ENCODE results near the gene EEF1B2.
"Not testable (repeated sequence)": the region's sequence is repeated elsewhere in the genome, so short reads cannot be mapped to it uniquely, and the experiment has no call there.

EEF1B2 gene

DNA sequence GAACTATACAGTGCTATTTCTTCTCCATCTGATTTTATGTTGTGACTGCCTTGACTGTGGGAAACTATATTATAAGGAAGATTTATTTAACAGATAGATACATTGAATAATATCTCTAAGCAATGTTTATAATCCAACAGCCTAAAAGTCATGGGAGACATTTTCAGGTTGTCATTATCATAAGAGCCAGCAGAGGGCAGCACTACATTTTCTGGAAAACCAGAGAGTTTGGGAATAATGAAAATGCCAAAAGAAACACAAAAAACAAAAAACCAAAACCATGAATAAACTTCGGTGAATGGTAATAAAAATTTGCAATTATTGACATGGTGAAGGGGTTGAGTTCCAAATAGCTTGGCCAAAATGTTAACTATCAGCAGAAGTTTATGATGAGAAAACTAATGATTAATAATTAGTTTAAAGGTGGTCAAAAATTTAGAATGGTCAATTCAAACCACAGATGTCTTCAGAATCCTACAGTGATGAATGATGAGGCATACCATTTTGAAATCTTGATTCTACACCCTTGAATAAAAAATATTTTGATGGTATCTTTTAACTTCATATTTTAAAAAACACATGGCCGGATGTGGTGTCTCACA is 4.7 kb downstream of the EEF1B2 start:
- DNase-seq (ENCODE audit: low read depth): no peak

DNA sequence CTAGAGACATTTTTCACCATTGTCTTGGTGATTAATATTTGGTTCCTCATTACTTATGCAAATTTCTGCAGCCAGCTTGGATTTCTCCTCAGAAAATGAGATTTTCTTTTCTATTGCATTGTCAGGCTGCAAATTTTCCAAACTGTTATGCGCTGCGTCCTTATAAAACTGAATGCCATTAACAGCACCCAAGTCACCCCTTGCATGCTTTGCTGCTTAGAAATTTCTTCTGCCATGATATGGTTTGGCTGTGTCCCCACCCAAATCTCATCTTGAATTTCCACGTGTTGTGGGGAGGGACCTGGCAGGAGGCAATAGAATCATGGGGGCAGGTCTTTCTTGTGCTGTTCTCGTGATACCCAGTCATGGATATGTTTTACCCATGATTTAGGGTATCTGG is 8.5 kb downstream of the EEF1B2 start:
- DNase-seq (ENCODE audit: low read depth): not testable (repeated sequence)

DNA sequence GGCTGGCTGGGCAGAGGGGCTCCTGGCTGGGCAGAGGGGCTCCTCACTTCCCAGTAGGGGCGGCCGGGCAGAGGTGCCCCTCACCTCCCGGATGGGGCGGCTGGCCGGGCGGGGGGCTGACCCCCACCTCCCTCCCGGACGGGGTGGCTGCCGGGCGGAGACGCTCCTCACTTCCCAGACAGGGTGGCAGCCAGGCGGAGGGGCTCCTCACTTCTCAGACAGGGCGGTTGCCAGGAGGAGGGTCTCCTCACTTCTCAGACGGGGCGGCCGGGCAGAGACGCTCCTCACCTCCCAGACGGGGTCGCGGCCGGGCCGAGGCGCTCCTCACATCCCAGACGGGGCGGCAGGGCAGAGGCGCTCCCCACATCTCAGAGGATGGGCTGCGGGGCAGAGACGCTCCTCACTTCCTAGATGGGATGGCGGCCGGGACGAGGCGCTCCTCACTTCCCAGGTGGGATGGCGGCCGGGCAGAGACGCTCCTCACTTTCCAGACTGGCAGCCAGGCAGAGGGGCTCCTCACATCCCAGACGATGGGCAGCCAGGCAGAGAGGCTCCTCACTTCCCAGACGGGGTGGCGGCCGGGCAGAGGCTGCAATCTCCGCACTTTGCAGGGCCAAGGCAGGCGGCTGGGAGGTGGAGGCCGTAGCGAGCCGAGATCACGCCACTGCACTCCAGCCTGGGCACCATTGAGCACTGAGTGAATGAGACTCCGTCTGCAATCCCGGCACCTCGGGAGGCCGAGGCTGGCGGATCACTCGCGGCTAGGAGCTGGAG is 12.1 kb downstream of the EEF1B2 start:
- DNase-seq (ENCODE audit: low read depth): not testable (repeated sequence)

DNA sequence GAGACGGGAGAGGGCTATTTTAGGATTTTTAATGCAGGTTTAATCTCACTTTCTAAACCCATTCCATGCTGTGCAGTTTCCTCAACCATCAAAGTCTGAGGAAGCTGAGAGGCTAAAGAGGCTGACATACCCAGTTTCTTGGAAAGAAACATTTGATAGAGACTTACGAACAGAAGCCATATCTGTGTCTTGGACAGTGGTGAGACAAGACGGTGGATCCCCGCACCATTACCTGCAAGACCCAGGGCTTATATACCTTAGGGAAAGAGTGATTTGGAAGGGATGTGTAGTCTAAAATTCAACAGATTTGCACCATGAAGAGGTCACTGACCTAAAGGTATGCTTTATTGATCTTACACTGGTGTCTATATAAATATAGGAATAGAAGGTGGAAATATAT is 13.5 kb downstream of the EEF1B2 start:
- no peak for DNase-seq (ENCODE audit: low read depth)

DNA sequence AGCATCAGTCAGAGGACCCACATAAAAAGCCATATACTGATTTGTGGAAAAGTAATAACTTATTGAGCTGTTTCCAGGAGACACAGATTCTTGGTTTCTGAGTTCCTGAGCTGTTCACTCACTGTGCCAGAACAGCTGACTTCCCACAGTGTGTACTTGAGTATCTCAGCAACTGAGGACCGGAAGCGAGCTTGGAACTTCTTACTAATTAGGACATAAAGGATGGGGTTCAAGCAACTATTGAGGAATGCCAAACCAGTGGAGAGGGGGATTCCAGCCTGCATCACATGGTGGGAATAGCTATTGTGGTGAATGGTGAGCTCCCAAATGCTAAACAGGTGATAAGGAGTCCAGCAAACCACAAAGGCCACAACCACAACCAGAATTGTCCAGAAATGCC is 16.4 kb downstream of the EEF1B2 start:
- DNase-seq (ENCODE audit: low read depth): no peak

DNA sequence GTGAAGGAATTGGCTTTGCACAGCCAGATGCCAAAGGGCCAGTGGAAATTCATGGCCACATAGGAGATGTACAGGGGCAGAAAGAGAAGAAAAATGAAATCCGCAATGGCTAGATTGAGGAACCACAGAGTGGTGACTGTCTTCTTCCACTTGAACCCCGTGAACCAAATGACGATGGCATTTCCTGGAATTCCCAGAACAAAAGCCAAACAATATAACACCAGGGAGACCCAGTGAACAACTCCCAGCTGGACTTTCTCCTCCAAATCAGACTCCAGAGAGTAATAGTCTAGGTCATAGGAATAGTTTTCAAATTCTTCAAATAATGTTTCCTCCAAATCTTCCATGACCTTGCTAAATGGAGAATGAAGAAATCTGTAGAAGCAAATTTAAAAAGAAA is 17.2 kb downstream of the EEF1B2 start:
- DNase-seq (ENCODE audit: low read depth): no peak

DNA sequence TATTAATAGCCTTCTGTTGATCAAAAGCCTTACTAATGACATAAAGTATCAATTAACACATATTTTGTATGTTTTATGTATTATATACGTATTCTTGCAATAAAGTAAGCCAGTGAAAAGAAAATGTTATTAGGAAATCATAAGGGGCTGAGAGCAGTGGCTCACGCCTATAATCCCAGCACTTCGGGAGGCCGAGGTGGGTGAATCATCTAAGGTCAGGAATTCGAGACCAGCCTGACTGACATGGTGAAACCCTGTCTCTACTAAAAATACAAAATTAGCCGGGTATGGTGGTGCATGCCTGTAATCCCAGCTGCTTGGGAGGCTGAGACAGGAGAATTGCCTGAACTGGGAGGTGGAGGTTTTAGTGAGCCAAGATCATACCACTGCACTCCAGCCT is 21.8 kb downstream of the EEF1B2 start:
- DNase-seq (ENCODE audit: low read depth): not testable (repeated sequence)

DNA sequence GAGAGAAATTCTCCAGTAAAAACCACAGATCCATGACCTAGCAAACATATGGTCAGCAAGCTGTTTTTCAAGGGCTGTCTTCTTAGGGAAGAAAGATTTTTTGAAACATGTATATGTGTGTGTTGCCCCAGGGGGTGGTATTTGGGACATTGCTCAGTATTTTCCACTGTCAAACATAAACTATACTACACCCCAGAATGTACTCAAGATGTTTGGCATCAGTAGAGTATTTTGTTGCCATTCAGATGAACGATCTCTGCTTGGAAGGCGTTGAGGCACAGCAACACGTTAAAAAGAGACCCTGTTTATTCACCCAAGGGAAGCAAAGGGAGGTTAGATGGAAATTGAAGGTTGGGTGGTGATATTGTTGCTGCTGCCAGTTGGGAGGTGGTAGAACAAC is 30.0 kb downstream of the EEF1B2 start:
- no peak for DNase-seq (ENCODE audit: low read depth)

DNA sequence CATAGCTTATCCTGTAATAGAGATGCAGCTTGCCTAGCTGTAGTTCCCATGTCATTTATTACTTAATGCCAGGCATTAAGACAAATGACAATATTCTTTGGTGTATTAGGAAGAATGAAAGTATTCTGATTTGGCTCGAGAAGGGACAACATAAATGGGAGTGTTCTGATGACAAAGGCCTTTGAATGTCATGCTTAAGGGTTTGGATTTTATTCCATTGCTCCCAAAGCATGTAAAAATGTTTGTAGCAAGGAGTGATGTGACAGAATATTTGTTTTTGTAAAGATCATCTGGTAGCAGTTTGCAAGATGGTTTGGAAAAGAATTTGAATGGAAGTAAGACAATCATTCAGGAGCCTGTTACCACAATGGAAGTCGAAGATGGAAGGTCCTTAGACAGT is 30.4 kb downstream of the EEF1B2 start:
- no peak for DNase-seq (ENCODE audit: low read depth)

DNA sequence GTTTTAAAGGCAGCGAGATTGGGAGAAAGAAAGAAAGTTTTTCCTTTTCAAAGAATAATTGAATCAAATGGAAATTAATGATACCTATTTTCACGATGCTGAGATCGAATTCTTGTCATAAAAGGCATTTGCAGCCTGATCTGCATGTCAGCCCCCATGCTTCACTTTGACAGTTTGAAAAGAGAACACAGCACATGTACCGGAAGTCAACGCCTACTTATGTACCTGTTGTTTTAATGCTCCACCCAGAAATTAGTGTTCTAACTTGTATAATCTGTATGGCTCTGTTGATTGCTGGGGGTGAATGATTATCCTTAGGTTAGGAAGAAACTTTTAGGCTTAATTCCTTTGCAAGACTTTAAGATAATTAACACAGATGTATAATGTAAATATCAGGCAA is 31.0 kb downstream of the EEF1B2 start:
- no peak for DNase-seq (ENCODE audit: low read depth)

DNA sequence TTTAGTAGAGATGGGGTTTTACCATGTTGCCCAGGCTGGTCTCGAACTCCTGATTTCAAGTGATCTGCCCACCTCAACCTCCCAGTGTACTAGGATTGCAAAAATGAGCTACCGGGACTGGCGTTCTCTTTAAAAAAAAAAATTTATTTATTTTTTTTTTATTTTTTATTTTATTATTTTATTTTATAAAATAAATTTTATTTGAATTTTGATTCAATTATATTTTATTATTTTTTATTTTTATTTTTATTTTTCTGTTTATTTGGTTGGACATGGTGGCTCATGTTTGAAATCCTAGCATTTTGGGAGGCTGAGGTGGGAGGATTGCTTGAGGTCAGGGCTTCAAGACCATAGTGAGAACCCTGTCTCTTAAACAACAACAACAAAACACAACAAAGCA is 32.5 kb downstream of the EEF1B2 start:
- no peak for DNase-seq (ENCODE audit: low read depth)

DNA sequence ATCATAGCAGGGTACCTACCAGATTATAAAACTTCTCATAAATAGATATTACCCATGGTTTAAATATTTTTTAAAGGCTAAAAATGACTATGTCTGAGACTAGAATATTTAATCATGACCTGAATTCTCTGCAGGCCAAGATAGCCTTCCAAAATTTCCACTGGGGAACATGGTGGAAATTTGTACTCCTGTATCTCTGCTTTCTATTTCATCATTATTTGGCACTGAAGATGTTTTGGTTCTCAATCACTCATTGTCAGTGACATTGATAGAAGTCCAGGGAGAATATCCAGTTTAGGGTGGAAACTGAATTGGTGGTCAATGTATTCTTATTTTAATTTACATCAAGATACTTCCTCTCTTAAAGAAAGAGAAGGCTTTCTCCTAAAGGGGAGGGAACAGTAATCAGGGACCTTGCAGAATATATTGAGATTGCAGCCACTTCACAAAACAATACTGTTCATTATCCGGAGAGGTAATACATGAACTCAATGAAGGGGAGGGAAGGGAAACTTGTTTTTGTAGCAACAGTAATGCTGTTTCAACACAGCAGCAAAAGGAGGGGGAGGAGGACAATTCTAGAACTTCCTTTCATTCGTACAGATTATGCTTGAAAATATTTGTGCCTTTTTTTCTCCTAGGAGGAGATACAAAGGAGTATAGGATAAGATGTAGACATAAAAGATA is 34.1 kb downstream of the EEF1B2 start:
- DNase-seq (ENCODE audit: low read depth): no peak

DNA sequence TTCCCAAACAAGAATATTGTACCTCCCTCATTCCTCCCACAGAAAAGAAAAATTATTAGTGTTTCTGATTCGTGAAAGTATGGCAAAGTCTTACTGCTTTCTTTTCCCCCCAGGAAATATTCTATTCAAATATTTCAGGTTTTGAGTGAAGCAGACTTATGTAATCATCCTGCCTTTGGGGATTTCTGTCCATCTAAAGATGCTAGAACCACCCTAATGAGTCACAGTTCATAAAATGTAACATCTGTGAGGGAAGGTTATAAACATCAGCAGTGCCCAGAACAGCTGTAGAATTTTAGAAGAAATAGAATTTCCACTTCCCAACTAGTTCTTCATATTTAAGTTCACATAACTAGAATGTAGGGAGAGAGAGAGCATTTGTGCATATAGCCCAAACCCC is 39.0 kb downstream of the EEF1B2 start:
- no peak for DNase-seq (ENCODE audit: low read depth)

DNA sequence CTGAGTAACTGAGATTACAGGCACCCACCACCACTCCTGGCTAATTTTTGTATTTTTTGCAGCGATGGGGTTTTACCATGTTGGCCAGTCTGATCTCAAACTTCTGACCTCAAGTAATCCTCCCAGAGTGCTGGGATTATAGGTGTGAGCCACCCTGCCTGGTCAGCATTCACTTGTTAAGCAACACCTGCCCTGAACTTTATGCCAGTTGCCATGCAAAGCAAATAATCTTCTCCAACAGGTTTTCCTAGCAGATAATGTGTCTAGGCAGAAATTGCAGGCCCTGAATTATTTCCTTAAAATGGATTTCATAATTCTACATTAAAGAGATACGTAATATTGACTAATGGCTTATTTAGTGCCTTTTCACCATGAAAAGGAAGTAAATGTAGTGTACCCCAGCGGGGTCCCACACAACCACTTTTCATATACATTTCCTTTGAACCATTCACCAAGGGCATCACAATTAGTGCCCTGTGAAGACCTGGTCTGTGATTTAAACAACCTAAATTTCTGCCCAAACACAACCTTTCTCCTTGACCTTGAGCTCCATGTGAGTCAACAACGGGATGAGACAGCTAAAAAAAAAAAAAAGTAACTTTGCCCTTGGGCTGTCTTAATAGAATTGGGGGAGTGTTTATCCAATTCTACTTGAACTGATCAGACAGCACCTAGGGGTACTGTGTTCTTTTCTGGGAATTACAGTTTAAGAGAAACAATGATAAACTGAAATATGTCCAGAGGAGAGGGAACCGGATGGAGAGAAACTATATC is 41.6 kb downstream of the EEF1B2 start:
- DNase-seq (ENCODE audit: low read depth): no peak

DNA sequence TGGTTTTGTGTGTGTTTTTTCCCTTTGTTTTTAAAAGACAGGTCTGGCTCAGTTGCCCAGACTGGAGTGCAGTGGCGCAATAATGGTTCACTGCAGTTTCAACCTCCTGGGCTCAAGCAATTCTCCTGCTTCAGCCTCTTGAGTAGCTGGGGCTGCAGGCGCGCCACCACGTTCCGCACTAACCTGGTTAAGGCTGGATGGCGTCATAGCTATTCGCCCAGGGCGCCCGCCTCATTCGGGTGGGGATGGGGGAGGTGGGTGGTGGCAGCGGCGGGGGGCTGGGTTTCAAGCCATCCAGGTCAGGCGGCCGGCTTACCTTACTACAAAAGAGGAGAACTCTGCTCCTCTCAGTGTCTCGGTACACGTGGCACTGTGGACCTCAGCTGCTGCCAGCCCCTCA is 42.8 kb downstream of the EEF1B2 start:
- DNase-seq (ENCODE audit: low read depth): no peak

DNA sequence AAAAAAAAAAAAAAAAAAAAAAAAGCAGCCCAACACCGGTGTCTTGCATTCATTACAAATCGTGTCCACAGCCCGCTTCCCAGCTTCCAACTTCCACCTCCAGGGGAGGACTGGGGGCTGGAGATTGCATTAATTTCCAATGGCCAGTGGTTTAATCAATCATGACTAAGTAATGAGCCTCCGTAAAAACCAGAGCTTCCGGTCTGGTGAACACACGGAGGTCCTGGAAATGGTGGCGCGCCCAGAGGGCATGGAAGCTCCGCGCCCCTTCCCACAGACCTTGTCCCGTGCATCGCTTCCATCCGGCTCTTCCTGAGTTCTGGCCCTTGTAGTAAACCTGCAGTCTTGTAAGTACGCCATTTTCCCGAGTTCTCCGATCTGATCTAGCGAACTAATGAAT is 43.6 kb downstream of the EEF1B2 start:
- no peak for DNase-seq (ENCODE audit: low read depth)

DNA sequence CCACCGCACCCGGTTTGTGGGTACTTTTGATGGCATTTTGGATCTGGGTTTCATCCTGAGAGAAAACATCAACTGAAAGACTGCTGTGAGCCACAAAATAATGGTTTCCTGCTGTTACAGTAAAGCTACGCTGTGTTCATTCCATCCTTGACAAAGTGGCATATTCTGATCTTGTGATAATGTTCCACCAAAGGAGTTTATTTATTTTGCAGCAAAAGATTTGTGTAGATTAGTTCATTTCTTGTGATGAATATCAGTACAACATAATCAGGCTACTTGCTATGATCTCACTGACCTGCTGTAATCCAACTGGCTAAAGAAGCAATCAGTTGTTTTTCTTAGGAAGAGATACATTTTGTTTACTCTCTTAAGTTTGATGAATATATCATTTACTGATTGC is 45.0 kb downstream of the EEF1B2 start:
- DNase-seq (ENCODE audit: low read depth): no peak

DNA sequence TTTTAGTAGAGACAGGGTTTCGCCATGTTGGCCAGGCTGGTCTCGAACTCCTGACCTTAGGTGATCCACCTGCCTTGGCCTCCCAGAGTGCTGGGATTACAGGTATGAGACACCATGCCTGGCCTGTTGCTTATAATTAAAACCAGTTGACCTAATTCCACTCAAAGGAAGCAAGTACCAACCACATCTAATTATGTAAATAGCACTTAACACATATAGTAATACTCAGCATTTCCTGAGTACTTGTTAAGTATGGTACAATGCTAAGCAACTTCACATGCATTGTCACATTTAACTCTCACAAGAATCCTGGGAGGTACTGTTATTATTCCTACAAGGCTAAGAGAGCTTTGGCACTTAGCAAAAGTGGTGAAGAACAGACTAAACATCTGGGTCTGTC is 47.6 kb downstream of the EEF1B2 start:
- not testable (repeated sequence) for DNase-seq (ENCODE audit: low read depth)

DNA sequence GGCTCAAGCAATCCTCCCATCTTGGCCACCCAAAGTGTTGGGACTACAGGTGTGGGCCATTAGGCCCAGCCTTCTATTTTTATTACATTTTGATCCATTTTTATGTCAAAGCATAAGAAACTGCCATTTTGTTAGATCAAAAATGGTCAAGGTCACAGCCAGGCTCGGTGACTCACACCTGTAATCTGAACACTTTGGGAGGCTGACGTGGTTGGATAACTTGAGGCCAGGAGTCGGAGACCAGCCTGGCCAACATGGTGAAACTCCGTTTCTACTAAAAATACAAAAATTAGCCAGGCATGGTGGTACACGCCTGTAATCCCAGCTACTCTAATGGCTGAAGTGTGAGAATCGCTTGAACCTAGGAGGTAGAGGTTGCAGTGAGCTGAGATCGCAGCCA is 49.2 kb downstream of the EEF1B2 start:
- no peak for DNase-seq (ENCODE audit: low read depth)

DNA sequence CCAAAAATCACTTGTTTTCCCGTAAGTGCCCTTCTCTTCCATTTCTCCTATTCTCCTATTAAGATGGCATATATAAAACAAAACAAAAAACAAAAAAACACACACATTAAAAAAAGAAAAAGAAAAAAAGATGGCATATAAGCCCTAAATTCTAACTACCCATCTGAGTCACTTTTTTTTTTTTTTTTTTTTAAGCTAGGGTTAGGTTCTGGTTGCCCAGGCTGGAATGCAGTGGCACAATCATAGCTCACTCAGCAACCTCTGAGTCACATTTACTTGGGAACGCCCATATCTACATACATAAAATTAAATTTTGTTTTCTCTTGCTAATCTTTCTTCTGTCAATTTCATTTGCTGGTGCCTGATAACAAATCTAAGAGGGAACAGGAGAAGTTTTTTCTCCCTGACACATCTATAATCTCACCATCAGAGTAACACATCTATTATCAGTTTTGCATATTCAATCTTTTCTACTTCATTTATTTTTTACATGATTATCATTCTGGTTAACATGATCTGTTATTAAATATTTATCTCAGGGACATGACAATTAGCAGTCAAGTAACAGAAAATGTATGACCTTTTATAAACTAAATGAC is 52.1 kb downstream of the EEF1B2 start:
- DNase-seq (ENCODE audit: low read depth): no peak

Data from activated T-helper 9 cell treated with anti-CD3 and anti-CD28 coated beads, Interleukin-2, amount 50 U/mL, for 16 hours (primary cell).